ENCODE data around the gene CLIP1.
A peak's percentile ranks its signal among the peaks of the same experiment; 100 is the strongest.
"Not testable (repeated sequence)": the region's sequence is repeated elsewhere in the genome, so short reads cannot be mapped to it uniquely, and the experiment has no call there.

The CLIP1 gene

DNA sequence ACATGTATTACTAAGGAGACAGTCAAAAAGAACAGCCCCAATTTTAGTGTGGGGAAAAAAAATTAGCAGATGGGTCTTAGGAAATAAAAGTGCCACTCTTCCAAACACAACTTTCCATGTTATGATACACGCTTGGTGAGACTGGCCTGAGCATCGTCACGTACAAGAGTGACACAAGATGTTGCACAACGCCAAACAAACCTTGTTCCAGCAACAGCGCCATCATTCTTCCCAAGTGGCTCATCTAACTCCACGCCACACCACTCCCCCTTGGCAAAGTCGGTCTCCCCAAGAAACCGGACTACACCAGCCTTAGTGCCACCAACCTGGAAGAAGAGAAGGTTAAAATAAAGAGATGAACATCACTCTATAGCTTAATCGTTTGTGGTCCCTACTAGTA, 58.7 kb downstream of the CLIP1 start:
- H3K27me3 ChIP-seq (ENCODE audit: insufficient read depth, low read depth): no peaks in the 10 kb centered on the region
- H3K27ac ChIP-seq: no peak overlapping the region
- TF ChIP-seq, protein P1, sequence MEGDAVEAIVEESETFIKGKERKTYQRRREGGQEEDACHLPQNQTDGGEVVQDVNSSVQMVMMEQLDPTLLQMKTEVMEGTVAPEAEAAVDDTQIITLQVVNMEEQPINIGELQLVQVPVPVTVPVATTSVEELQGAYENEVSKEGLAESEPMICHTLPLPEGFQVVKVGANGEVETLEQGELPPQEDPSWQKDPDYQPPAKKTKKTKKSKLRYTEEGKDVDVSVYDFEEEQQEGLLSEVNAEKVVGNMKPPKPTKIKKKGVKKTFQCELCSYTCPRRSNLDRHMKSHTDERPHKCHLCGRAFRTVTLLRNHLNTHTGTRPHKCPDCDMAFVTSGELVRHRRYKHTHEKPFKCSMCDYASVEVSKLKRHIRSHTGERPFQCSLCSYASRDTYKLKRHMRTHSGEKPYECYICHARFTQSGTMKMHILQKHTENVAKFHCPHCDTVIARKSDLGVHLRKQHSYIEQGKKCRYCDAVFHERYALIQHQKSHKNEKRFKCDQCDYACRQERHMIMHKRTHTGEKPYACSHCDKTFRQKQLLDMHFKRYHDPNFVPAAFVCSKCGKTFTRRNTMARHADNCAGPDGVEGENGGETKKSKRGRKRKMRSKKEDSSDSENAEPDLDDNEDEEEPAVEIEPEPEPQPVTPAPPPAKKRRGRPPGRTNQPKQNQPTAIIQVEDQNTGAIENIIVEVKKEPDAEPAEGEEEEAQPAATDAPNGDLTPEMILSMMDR (conservative IDR thresholded peaks at IDR 0.05; ENCODE audit: low read depth, low read length): no peak
- no peak overlapping the region for H3K9ac ChIP-seq
- no peak overlapping the region for H3K4me2 ChIP-seq
- no peaks in the 10 kb centered on the region for H4K20me1 ChIP-seq (ENCODE audit: insufficient read depth)
- peaks cover 5% of the 10 kb centered on the region for H3K4me1 ChIP-seq (ENCODE audit: low read depth, poor library complexity, severe bottlenecking)
- no peak overlapping the region for H2AFZ ChIP-seq (ENCODE audit: low read depth)
- no peaks in the 10 kb centered on the region for H3K36me3 ChIP-seq (ENCODE audit: insufficient read depth)
- H3K79me2 ChIP-seq (ENCODE audit: insufficient read depth, low read depth): no peaks in the 10 kb centered on the region
- H3K4me3 ChIP-seq (IDR thresholded peaks at IDR 0.05; ENCODE audit: insufficient read depth, low read depth, low read length): no peak overlapping the region

DNA sequence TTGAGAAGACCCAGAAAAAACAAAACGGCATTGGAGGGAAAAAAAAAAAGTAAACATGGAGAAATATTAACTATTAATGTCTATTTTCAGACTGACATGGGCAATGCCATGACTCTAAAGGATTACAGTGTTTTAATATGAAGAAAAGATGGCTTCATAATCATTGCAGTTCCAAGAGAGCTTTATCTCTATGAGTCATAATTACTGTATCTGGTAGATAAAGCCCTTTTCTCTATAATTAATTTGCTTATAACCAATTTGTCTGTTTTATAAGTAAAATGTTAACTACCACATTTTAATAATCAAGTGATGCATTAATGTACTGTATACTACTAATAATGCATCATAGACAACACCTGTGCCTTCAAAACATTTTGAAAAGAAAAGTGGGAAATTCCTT, 59.7 kb downstream of the CLIP1 start:
- H4K20me1 ChIP-seq (ENCODE audit: insufficient read depth): no peaks in the 10 kb centered on the region
- no peaks in the 10 kb centered on the region for H3K27me3 ChIP-seq (ENCODE audit: insufficient read depth, low read depth)
- no peaks in the 10 kb centered on the region for H3K79me2 ChIP-seq (ENCODE audit: insufficient read depth, low read depth)
- H2AFZ ChIP-seq (ENCODE audit: low read depth): no peak overlapping the region
- no peak overlapping the region for H3K9ac ChIP-seq
- H3K27ac ChIP-seq: no peak overlapping the region
- no peak overlapping the region for H3K4me2 ChIP-seq
- H3K4me1 ChIP-seq (ENCODE audit: low read depth, poor library complexity, severe bottlenecking): peaks cover 5% of the 10 kb centered on the region
- no peaks in the 10 kb centered on the region for H3K36me3 ChIP-seq (ENCODE audit: insufficient read depth)
- H3K4me3 ChIP-seq (IDR thresholded peaks at IDR 0.05; ENCODE audit: insufficient read depth, low read depth, low read length): no peak overlapping the region
- TF ChIP-seq, protein P1 (conservative IDR thresholded peaks at IDR 0.05; ENCODE audit: low read depth, low read length): no peak

DNA sequence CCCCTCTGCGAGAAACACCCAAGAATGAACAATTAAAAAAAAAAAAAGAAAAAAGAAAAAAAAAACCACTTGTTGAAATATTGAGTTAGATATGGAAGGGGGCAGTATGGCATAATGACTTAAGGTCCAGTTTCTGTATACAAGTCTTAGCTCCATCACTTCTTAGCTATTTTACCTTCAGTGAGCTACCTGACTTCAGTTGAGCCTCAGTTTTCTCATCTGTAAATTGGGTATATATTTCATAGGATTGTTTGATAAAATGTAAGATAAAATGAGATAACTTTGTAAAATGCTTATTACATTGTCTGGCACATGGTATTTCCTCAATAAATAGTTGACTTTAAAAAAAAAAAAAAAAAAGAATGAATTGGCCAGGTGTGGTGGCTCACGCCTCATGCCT, 64.1 kb downstream of the CLIP1 start:
- not testable (repeated sequence) for H3K36me3 ChIP-seq (ENCODE audit: insufficient read depth); H3K4me2 ChIP-seq; H3K79me2 ChIP-seq (ENCODE audit: insufficient read depth, low read depth); H3K4me3 ChIP-seq (IDR thresholded peaks at IDR 0.05; ENCODE audit: insufficient read depth, low read depth, low read length); H3K9ac ChIP-seq; H3K27ac ChIP-seq; H4K20me1 ChIP-seq (ENCODE audit: insufficient read depth); H2AFZ ChIP-seq (ENCODE audit: low read depth); H3K4me1 ChIP-seq (ENCODE audit: low read depth, poor library complexity, severe bottlenecking); H3K27me3 ChIP-seq (ENCODE audit: insufficient read depth, low read depth)

DNA sequence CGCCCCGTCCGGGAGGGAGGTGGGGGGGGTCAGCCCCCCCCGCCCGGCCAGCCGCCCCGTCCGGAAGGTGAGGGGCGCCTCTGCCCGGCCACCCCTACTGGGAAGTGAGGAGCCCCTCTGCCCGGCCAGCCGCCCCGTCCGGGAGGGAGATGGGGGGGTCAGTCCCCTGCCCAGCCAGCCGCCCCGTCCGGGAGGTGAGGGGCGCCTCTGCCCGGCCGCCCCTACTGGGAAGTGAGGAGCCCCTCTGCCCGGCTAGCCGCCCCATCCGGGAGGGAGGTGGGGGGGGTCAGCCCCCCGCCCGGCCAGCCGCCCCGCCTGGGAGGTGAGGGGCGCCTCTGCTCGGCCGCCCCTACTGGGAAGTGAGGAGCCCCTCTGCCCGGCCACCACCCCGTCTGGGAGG, 64.9 kb downstream of the CLIP1 start:
- not testable (repeated sequence) for H3K79me2 ChIP-seq (ENCODE audit: insufficient read depth, low read depth); H3K4me2 ChIP-seq; H3K9ac ChIP-seq; H3K4me1 ChIP-seq (ENCODE audit: low read depth, poor library complexity, severe bottlenecking); H4K20me1 ChIP-seq (ENCODE audit: insufficient read depth); H3K4me3 ChIP-seq (IDR thresholded peaks at IDR 0.05; ENCODE audit: insufficient read depth, low read depth, low read length); H2AFZ ChIP-seq (ENCODE audit: low read depth); H3K27ac ChIP-seq; H3K36me3 ChIP-seq (ENCODE audit: insufficient read depth); H3K27me3 ChIP-seq (ENCODE audit: insufficient read depth, low read depth)

DNA sequence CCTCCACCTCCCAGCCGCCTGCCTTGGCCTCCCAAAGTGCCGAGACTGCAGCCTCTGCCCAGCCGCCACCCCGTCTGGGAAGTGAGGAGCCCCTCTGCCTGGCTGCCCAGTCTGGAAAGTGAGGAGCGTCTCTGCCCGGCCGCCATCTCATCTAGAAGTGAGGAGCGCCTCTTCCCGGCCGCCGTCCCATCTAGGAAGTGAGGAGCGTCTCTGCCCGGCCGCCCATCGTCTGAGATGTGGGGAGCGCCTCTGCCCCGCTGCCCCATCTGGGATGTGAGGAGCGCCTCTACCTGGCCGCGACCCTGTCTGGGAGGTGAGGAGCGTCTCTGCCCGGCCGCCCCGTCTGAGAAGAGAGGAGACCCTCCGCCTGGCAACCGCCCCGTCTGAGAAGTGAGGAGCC, 65.5 kb downstream of the CLIP1 start:
- H4K20me1 ChIP-seq (ENCODE audit: insufficient read depth); H3K4me3 ChIP-seq (IDR thresholded peaks at IDR 0.05; ENCODE audit: insufficient read depth, low read depth, low read length); H3K4me1 ChIP-seq (ENCODE audit: low read depth, poor library complexity, severe bottlenecking); H3K79me2 ChIP-seq (ENCODE audit: insufficient read depth, low read depth); H3K36me3 ChIP-seq (ENCODE audit: insufficient read depth); H2AFZ ChIP-seq (ENCODE audit: low read depth); H3K9ac ChIP-seq; H3K27me3 ChIP-seq (ENCODE audit: insufficient read depth, low read depth); H3K27ac ChIP-seq; H3K4me2 ChIP-seq: not testable (repeated sequence)

DNA sequence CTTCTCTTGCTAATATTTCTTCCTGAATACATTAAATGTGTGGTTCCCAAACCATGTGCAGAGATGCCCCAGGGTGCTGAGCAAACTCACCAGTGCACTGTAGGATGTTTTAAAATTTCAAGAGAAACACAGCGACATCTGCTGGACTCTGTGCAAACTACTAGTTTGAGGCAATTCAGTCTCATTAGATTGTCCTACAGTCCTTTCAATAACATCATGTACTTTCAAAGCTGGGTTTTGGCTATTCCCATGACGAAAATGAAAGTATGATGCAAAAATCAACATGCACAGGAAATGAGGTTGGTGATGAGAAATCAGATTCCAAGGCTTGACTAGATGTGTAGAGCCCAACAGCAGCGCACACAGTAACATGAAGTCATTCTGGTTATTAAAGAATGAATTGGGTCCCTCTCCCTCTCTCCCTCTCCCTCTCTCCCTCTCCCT, 66.3 kb downstream of the CLIP1 start:
- Histone ChIP-seq H3K36me3 (ENCODE audit: insufficient read depth) (no peaks in the 10 kb centered on the region), H3K4me1 (ENCODE audit: low read depth, poor library complexity, severe bottlenecking) (peaks cover 5% of the 10 kb centered on the region), H3K4me2 (no peak overlapping the region), H3K4me3 (IDR thresholded peaks at IDR 0.05; ENCODE audit: insufficient read depth, low read depth, low read length) (no peak overlapping the region), H3K27me3 (ENCODE audit: insufficient read depth, low read depth) (no peaks in the 10 kb centered on the region), H2AFZ (ENCODE audit: low read depth) (no peak overlapping the region), H3K27ac (no peak overlapping the region), H3K79me2 (ENCODE audit: insufficient read depth, low read depth) (no peaks in the 10 kb centered on the region), H3K9ac (no peak overlapping the region), H4K20me1 (ENCODE audit: insufficient read depth) (no peaks in the 10 kb centered on the region)
- TF ChIP-seq, protein P1 (conservative IDR thresholded peaks at IDR 0.05; ENCODE audit: low read depth, low read length): peak; percentile 78
